Spleen (tissue), 11 donors: Measurements from ENCODE around the gene ESRRB. TPM values are rescaled to one million over a fixed set of nuclear protein-coding genes. Genes with fewer than 3 reads are reported as not detected.

Source experiments
- DNase-seq: peaks from one replicate; pipeline ENCODE4 v3.0.0-alpha.2; 2020
- H3K27ac ChIP-seq, 8 donors: fragments of 200-600 bp; sonication (generic) in 7 of 8; 1 replicate in 4 of 8; 2 replicates in 4 of 8; pipeline versions ENCODE4 v1.5.0 to v1.8.0; 2016 to 2021; ENCODE audit warnings: inconsistent platforms in 4 of 8, mild to moderate bottlenecking in 4 of 8, moderate library complexity in 1 of 8
- H3K27me3 ChIP-seq, 7 donors: fragments of 200-600 bp; sonication (generic) in 6 of 7; replicated peaks in 1 of 7; 1 replicate in 4 of 7; 2 replicates in 3 of 7; pipeline versions ENCODE4 v1.5.0 to v1.8.0; 2016 to 2021; ENCODE audit warnings: inconsistent platforms in 3 of 7, mild to moderate bottlenecking in 1 of 7
- H3K36me3 ChIP-seq, 6 donors: fragments of 200-600 bp; sonication (generic) in 5 of 6; 1 replicate in 4 of 6; 2 replicates in 2 of 6; pipeline versions ENCODE4 v1.5.0 to v1.8.0; 2016 to 2021; ENCODE audit warnings: inconsistent platforms in 2 of 6
- H3K4me1 ChIP-seq, 6 donors: fragments of 200-600 bp; sonication (generic) in 5 of 6; 1 replicate in 3 of 6; 2 replicates in 3 of 6; pipeline versions ENCODE4 v1.5.0 to v1.8.0; 2016 to 2021; ENCODE audit warnings: inconsistent platforms in 3 of 6
- H3K4me3 ChIP-seq, 8 donors: fragments of 200-600 bp; sonication (generic) in 7 of 8; 1 replicate in 4 of 8; 2 replicates in 4 of 8; pipeline versions ENCODE4 v1.5.0 to v1.8.0; 2016 to 2021; ENCODE audit warnings: inconsistent platforms in 4 of 8, mild to moderate bottlenecking in 4 of 8, moderate library complexity in 2 of 8
- H3K9me3 ChIP-seq, 8 donors: fragments of 200-600 bp; sonication (generic) in 7 of 8; 1 replicate in 4 of 8; 2 replicates in 4 of 8; pipeline versions ENCODE4 v1.5.0 to v1.8.0; 2016 to 2021; ENCODE audit warnings: inconsistent platforms in 4 of 8
- CTCF ChIP-seq, 11 experiments: fragments of 200-600 bp in 7 of 11; fragments of 450-650 bp in 4 of 11; sonication (generic) in 4 of 11; IDR thresholded peaks in 8 of 11; conservative IDR thresholded peaks in 3 of 11; 1 replicate in 7 of 11; 2 replicates in 4 of 11; pipeline versions ENCODE4 v1.4.0 to v1.8.0; 2016 to 2021; ENCODE audit warnings: antibody characterized with exemption in 11 of 11, inconsistent platforms in 4 of 11, mild to moderate bottlenecking in 1 of 11
- POLR2A ChIP-seq, 3 donors: fragments of 450-650 bp; IDR thresholded peaks; one replicate each; pipeline ENCODE4 v1.5.1; 2017; ENCODE audit warnings: antibody characterized with exemption in 3 of 3, mild to moderate bottlenecking in 1 of 3
- POLR2AphosphoS5 ChIP-seq, 3 donors: sonication (generic); formaldehyde crosslinking; IDR thresholded peaks; one replicate each; pipeline ENCODE4 v1.5.1; 2017; ENCODE audit warnings: antibody characterized with exemption in 3 of 3
- WGBS, 5 donors: extraction: QIAGEN DNeasy Blood & Tissue Kit in 3 of 5; methylation state at CpG; one replicate each; pipeline versions ENCODE4 v1.1.5 to v1.1.7; 2013 to 2018; 5-methylcytosine and 5-hydroxymethylcytosine counted together
- intact Hi-C: fragments of 100-400 bp; cut with DNase I; formaldehyde crosslinking; loops from one replicate; pipeline ENCODE4 v1.15.0; 2023; ENCODE audit warnings: low total_unique reads
- polyA plus RNA-seq, 3 donors: library from polyadenylated mRNA; stranded (reverse); fragments of 200-250 nt; gene quantifications; one replicate each; pipeline ENCODE4 v1.2.1, GENCODE V29; 2013
- total RNA-seq, 7 donors: library from RNA; depleted of rRNA in 3 of 7; stranded (reverse); fragments of >200 nt in 3 of 7; fragmentation: NEBNext Ultra II Directional in 4 of 7; extraction: Animal tissue kit (Norgen Biotek cat#: 25700) in 4 of 7; gene quantifications; one replicate each; pipeline versions ENCODE4 v1.1.0 to v1.2.1, GENCODE V29; 2016 to 2021
- donor health status: healthy with polysubstance abuse.
- donor health status: DM: no; HTN: no; CAD: no; lungs with moderate emphysema.
- donor health status: DM: no; HTN: no; CAD: no.
- donor health status: Bipolar disorder and iron deficiency.
- donor health status: healthy.
- donor health status: DM: no; HTN: no; CAD: no.
- donor health status: DM: yes; HTN: yes; CAD: no.

Gene ESRRB
- total and polyA plus RNA-seq, 10 donors: 0.10 to 1.1 (median 0.72) TPM; not detected in 1

- intact Hi-C loops: no loop called here
- 80 to 92% (median 85%) methylated on average over 3 to 4 of the region's 4 CpGs for WGBS, 5 donors
- H3K4me3 ChIP-seq: no peak overlapping the region
- TF ChIP-seq CTCF (IDR thresholded peaks at IDR 0.05 in 8 of 11, conservative IDR thresholded peaks at IDR 0.05 in 3 of 11) (no peak), POLR2AphosphoS5 (IDR thresholded peaks at IDR 0.05) (no peak), POLR2A (IDR thresholded peaks at IDR 0.05) (no peak)
- no peaks in the 10 kb centered on the region for H3K4me1 ChIP-seq
- no peak for DNase-seq
- H3K27me3 ChIP-seq: no peaks in the 10 kb centered on the region
- no peaks in the 10 kb centered on the region for H3K36me3 ChIP-seq
- H3K9me3 ChIP-seq: no peaks in the 10 kb centered on the region
- no peak overlapping the region for H3K27ac ChIP-seq
These were observed 87.2 kb downstream of the ESRRB start for GRCh38 chr14:76463105-76463504.

- H3K27ac ChIP-seq: no peak overlapping the region
- intact Hi-C loops: no loop called here
These were observed 88.9 kb downstream of the ESRRB start for GRCh38 chr14:76464856-76465255.

GRCh38 chr14:76465664-76466063, 89.7 kb downstream of the ESRRB start:
- H3K27ac ChIP-seq: no peak overlapping the region
- no peaks in the 10 kb centered on the region for H3K9me3 ChIP-seq
- intact Hi-C loops: no loop called here
- WGBS, 5 donors: 66 to 79% (median 74%) methylated on average over 8 to 9 of the region's 9 CpGs
- H3K4me3 ChIP-seq: no peak overlapping the region
- TF ChIP-seq POLR2A (IDR thresholded peaks at IDR 0.05) (no peak), CTCF (IDR thresholded peaks at IDR 0.05 in 8 of 11, conservative IDR thresholded peaks at IDR 0.05 in 3 of 11) (no peak), POLR2AphosphoS5 (IDR thresholded peaks at IDR 0.05) (no peak)
- no peak for DNase-seq
- no peaks in the 10 kb centered on the region for H3K36me3 ChIP-seq
- no peaks in the 10 kb centered on the region for H3K27me3 ChIP-seq
- H3K4me1 ChIP-seq: no peaks in the 10 kb centered on the region

More at GRCh38 chr14:76464856-76465255, 88.9 kb downstream of the ESRRB start:
- H3K4me3 ChIP-seq: no peak overlapping the region
- WGBS, 5 donors: 73 to 83% (median 82%) methylated on average over 4 of the region's 4 CpGs
- TF ChIP-seq POLR2AphosphoS5 (IDR thresholded peaks at IDR 0.05) (no peak), CTCF (IDR thresholded peaks at IDR 0.05 in 8 of 11, conservative IDR thresholded peaks at IDR 0.05 in 3 of 11) (no peak), POLR2A (IDR thresholded peaks at IDR 0.05) (no peak)
- no peaks in the 10 kb centered on the region for H3K9me3 ChIP-seq
- H3K36me3 ChIP-seq: no peaks in the 10 kb centered on the region
- H3K27me3 ChIP-seq: no peaks in the 10 kb centered on the region
- no peaks in the 10 kb centered on the region for H3K4me1 ChIP-seq
- no peak for DNase-seq

GRCh38 chr14:76467711-76468155, 91.8 kb downstream of the ESRRB start:
- H3K9me3 ChIP-seq: no peaks in the 10 kb centered on the region
- H3K27ac ChIP-seq: no peak overlapping the region
- no peaks in the 10 kb centered on the region for H3K4me1 ChIP-seq
- 84 to 92% (median 86%) methylated on average over 8 of the region's 8 CpGs for WGBS, 5 donors
- TF ChIP-seq POLR2A (IDR thresholded peaks at IDR 0.05) (no peak), POLR2AphosphoS5 (IDR thresholded peaks at IDR 0.05) (no peak)
- H3K4me3 ChIP-seq: no peak overlapping the region
- no peaks in the 10 kb centered on the region for H3K36me3 ChIP-seq
- DNase-seq: no peak
- H3K27me3 ChIP-seq: no peaks in the 10 kb centered on the region
- intact Hi-C loops: no loop called here
